GM12878 (cell line): ENCODE data around the gene CDO1. TPM values are rescaled to one million over a fixed set of nuclear protein-coding genes. Genes with fewer than 3 reads are reported as not detected.

Experiments
- ATAC-seq: fragments of 200-7000 bp; cut with Tn5 transposase; 3 replicates; pipeline ENCODE4 v1.9.1; 2020; ENCODE audit warnings: mild to moderate bottlenecking, moderate library complexity
- BruUV-seq: library from RNA; stranded (reverse); fragments of 400-500 nt; replicated peaks from 2 replicates; lab custom pipeline; 2021; lab: Mats Ljungman, UMichigan
- CTCF ChIA-PET: fragments of 300-600 bp; sonication (Branson Sonifier 250); formaldehyde crosslinking; extraction: SDS; loops from one replicate; lab custom pipeline; 2021; ENCODE audit warnings: inconsistent platforms; lab: Yijun Ruan, JAX
- POLR2A ChIA-PET: fragments of 350-600 bp; formaldehyde crosslinking; extraction: SDS; loops from one replicate; lab custom pipeline; 2021; ENCODE audit warnings: inconsistent platforms; lab: Charles Lee
- RAD21 ChIA-PET: fragments of 300-600 bp; sonication (Branson Sonifier 250); formaldehyde crosslinking; loops from one replicate; lab custom pipeline; 2023; ENCODE audit warnings: antibody characterized with exemption; ENCODE audit not compliant: unreplicated experiment; lab: Charles Lee
- SMC1A ChIA-PET: fragments of 300-600 bp; sonication (Branson Sonifier 250); formaldehyde crosslinking; loops from one replicate; lab custom pipeline; 2023; ENCODE audit not compliant: unreplicated experiment, uncharacterized antibody; lab: Charles Lee
- DNase-seq: peaks from one replicate; pipeline ENCODE4 v3.0.0-alpha.2; 2011; ENCODE audit warnings: low read depth, low spot score
- FAIRE-seq: peaks from 3 replicates; lab custom pipeline; 2011; peaks lifted over from hg19 to GRCh38; lab: Jason Lieb, UNC
- H2AFZ ChIP-seq: 2 replicates; pipeline ENCODE4 v1.6.0; 2011; ENCODE audit warnings: low read depth, low read length, control low read depth; ENCODE audit not compliant: control insufficient read depth
- H3K27ac ChIP-seq: 2 replicates; pipeline ENCODE4 v1.5.1; 2011; ENCODE audit warnings: control low read depth; ENCODE audit not compliant: control insufficient read depth, insufficient read depth
- H3K27me3 ChIP-seq, 2 experiments: replicated peaks in 1 of 2; 2 replicates each; pipeline versions ENCODE4 v1.6.0 to v1.6.1; 2011; ENCODE audit warnings: low read length in 1 of 2; ENCODE audit not compliant: control insufficient read depth in 2 of 2, insufficient read depth in 2 of 2
- H3K36me3 ChIP-seq, 2 experiments: 2 replicates each; pipeline ENCODE4 v1.5.1; 2011; ENCODE audit warnings: low read length in 1 of 2; ENCODE audit not compliant: control insufficient read depth in 2 of 2, insufficient read depth in 2 of 2
- H3K4me1 ChIP-seq: 2 replicates; pipeline ENCODE4 v1.6.1; 2011; ENCODE audit warnings: mild to moderate bottlenecking, low read length, moderate library complexity, mixed read lengths; ENCODE audit not compliant: control insufficient read depth, insufficient read depth
- H3K4me2 ChIP-seq: 2 replicates; pipeline ENCODE4 v1.6.0; 2011; ENCODE audit warnings: control low read depth; ENCODE audit not compliant: control insufficient read depth, insufficient read depth
- H3K4me3 ChIP-seq: fragments of 200-600 bp; sonication (generic); 2 replicates; pipeline ENCODE4 v1.5.1; 2016
- H3K79me2 ChIP-seq: 2 replicates; pipeline ENCODE4 v1.6.0; 2011; ENCODE audit warnings: low read length; ENCODE audit not compliant: control insufficient read depth, insufficient read depth
- H3K9ac ChIP-seq: 2 replicates; pipeline ENCODE4 v1.8.0; 2011; ENCODE audit warnings: low read length, control low read depth, mixed read lengths; ENCODE audit not compliant: control insufficient read depth, insufficient read depth
- H3K9me3 ChIP-seq: replicated peaks from 3 replicates; pipeline ENCODE4 v1.5.1; 2011; ENCODE audit warnings: mild to moderate bottlenecking, low read length; ENCODE audit not compliant: control insufficient read depth, insufficient read depth
- H4K20me1 ChIP-seq: 2 replicates; pipeline ENCODE4 v1.6.0; 2011; ENCODE audit not compliant: control insufficient read depth, insufficient read depth
- ATF3 ChIP-seq: IDR thresholded peaks from 2 replicates; pipeline ENCODE4 v1.6.1; 2011; ENCODE audit warnings: low read depth, mild to moderate bottlenecking, low read length, moderate library complexity, borderline replicate concordance; ENCODE audit errors: extremely low read depth
- ETV6 ChIP-seq, 2 experiments: fragments of 450-650 bp in 1 of 2; IDR thresholded peaks in 1 of 2; conservative IDR thresholded peaks in 1 of 2; 2 replicates each; pipeline ENCODE4 v1.6.1; 2014; ENCODE audit warnings: antibody characterized with exemption in 1 of 2, borderline replicate concordance in 1 of 2, low read depth in 1 of 2, mild to moderate bottlenecking in 1 of 2, moderate library complexity in 1 of 2
- HSF1 ChIP-seq: fragments of 150-350 bp; IDR thresholded peaks from 2 replicates; pipeline ENCODE4 v1.6.1; 2014; ENCODE audit warnings: mild to moderate bottlenecking, low read depth, low read length
- KLF5 ChIP-seq: fragments of 450-650 bp; IDR thresholded peaks from 2 replicates; pipeline ENCODE4 v1.6.1; 2014; ENCODE audit warnings: mild to moderate bottlenecking; ENCODE audit not compliant: partially characterized antibody
- POU2F2 ChIP-seq: IDR thresholded peaks from 3 replicates; pipeline ENCODE4 v1.6.1; 2011; ENCODE audit warnings: low read depth, mild to moderate bottlenecking, low read length, borderline replicate concordance
- WRNIP1 ChIP-seq: IDR thresholded peaks from 2 replicates; pipeline ENCODE4 v1.6.1; 2011; ENCODE audit warnings: low read depth, low read length, improper control_type of control experiment, borderline replicate concordance
- WGBS: methylation state at CpG from one replicate; pipeline ENCODE4 v1.1.6; 2016; ENCODE audit warnings: low lambda C conversion rate; ENCODE audit not compliant: insufficient replicate concordance, insufficient coverage; ENCODE audit errors: missing lambda C conversion rate; 5-methylcytosine and 5-hydroxymethylcytosine counted together
- in situ Hi-C: fragments of 300-500 bp; cut with MboI; formaldehyde crosslinking; loops from 9 replicates; pipeline ENCODE4 v1.14.3; 2018; ENCODE audit warnings: mixed read lengths
- intact Hi-C: fragments of 100-400 bp; cut with micrococcal nuclease; formaldehyde crosslinking; loops from one replicate; pipeline ENCODE4 v1.14.2; 2022; ENCODE audit not compliant: unreplicated experiment
- polyA plus RNA-seq, 11 experiments: library from polyadenylated mRNA; depleted of rRNA in 4 of 11; unstranded in 6 of 11; stranded (reverse) in 5 of 11; fragments of >200 nt; fragmentation: Nextera tagmentation in 4 of 11; fragmentation: Illumina TruSeq in 1 of 11; extraction: Ambion mirVana in 4 of 11; extraction: Trizol in 1 of 11; gene quantifications; 1 replicate in 1 of 11; 2 replicates in 10 of 11; pipeline versions ENCODE4 v1.2.1 to v1.2.3, GENCODE V29; 2011 to 2016; ENCODE audit warnings: inconsistent platforms in 2 of 11, missing spikeins in 2 of 11, low read depth in 1 of 11
- total RNA-seq, 4 experiments: library from RNA; depleted of rRNA in 3 of 4; stranded (reverse); fragments of >200 nt in 3 of 4; fragmentation: Illumina TruSeq in 1 of 4; extraction: Trizol in 1 of 4; gene quantifications; 2 replicates each; pipeline versions ENCODE4 v1.2.1 to v1.2.3, GENCODE V29; 2013 to 2021

CDO1 gene
- total and polyA plus RNA-seq, 10 of the 15 experiments (the other 5 are each of a cell fraction or from before 2014, with no cell fraction given) = 0.05 TPM; not detected in 9

- no peaks in the 10 kb centered on the region for H3K79me2 ChIP-seq
- DNase-seq = no peak
- SMC1A ChIA-PET = interaction anchor here (0.6 kb wide), 1 partner anchor 8 kb away, joined by 3 read pairs; no protein-coding TSS in a partner anchor
- H4K20me1 ChIP-seq = no peaks in the 10 kb centered on the region
- H2AFZ ChIP-seq = no peak overlapping the region
- H3K4me2 ChIP-seq = no peak overlapping the region
- H3K4me3 ChIP-seq = no peak overlapping the region
- TF ChIP-seq ATF3 (no peak), KLF5 (no peak)
- TF ChIP-seq, all 136 proteins: peak for 0
- Histone ChIP-seq H3K4me1 (no peaks in the 10 kb centered on the region), H3K36me3 (no peaks in the 10 kb centered on the region), H3K9ac (no peak overlapping the region), H3K27ac (no peak overlapping the region), H3K9me3 (no peaks in the 10 kb centered on the region), H3K27me3 (peaks cover 12 to 19% of the 10 kb centered on the region in 2 experiments)
- BruUV-seq = no TSS peak
- intact Hi-C loops (no loop called here), in situ Hi-C loops (no loop called here)
- ATAC-seq (no peak), FAIRE-seq (no peak)
- WGBS = 0% methylated on average over 1 of the region's 1 CpG
- ChIA-PET POLR2A (no interaction called here), CTCF (no interaction called here), RAD21 (no interaction called here)
Measured at GRCh38 chr5:115812372-115812771, 4.1 kb downstream of the CDO1 start.

GRCh38 chr5:115811406-115811805 is 5.1 kb downstream of the CDO1 start:
- no peak overlapping the region for H3K4me3 ChIP-seq
- DNase-seq (no peak), ATAC-seq (no peak), FAIRE-seq (no peak)
- POLR2A ChIA-PET = no interaction called here
- no peak overlapping the region for H3K27ac ChIP-seq
- no peaks in the 10 kb centered on the region for H3K79me2 ChIP-seq
- in situ Hi-C loops = no loop called here
- SMC1A ChIA-PET = no interaction called here
- CTCF ChIA-PET = no interaction called here
- intact Hi-C loops = no loop called here
- H3K4me2 ChIP-seq = no peak overlapping the region
- no peaks in the 10 kb centered on the region for H3K36me3 ChIP-seq
- H3K27me3 ChIP-seq = peaks cover 9 to 11% of the 10 kb centered on the region in 2 experiments
- H3K9ac ChIP-seq = no peak overlapping the region
- H3K4me1 ChIP-seq = no peaks in the 10 kb centered on the region
- H4K20me1 ChIP-seq = no peaks in the 10 kb centered on the region
- BruUV-seq = no TSS peak
- no peak overlapping the region for H2AFZ ChIP-seq
- H3K9me3 ChIP-seq = no peaks in the 10 kb centered on the region
- RAD21 ChIA-PET = no interaction called here
- no peak for TF ChIP-seq ETV6 (conservative IDR thresholded peaks at IDR 0.05 in 1 of 2, IDR thresholded peaks at IDR 0.05 in 1 of 2; ENCODE audit: borderline replicate concordance in 1 of 2, low read depth in 1 of 2)
- no peak for TF ChIP-seq POU2F2
- TF ChIP-seq HSF1 = no peak
- TF ChIP-seq WRNIP1 = no peak
